Hepatocyte (in vitro differentiated cells): ENCODE measurements around the gene MUSK. TPM values are rescaled to one million over a fixed set of nuclear protein-coding genes. Genes with fewer than 3 reads are reported as not detected.
A peak's percentile ranks its signal among the peaks of the same experiment; 100 is the strongest.

ENCODE experiments used
- DNase-seq: peaks from one replicate; pipeline ENCODE4 v3.0.0-alpha.2; 2016; ENCODE audit warnings: low spot score
- H2AFZ ChIP-seq: fragments of 200-600 bp; sonication (generic); 2 replicates; pipeline ENCODE4 v1.6.0; 2016; ENCODE audit warnings: antibody characterized with exemption, mild to moderate bottlenecking
- H3K27ac ChIP-seq: fragments of 200-600 bp; sonication (generic); 2 replicates; pipeline ENCODE4 v1.5.1; 2016; ENCODE audit warnings: mild to moderate bottlenecking
- H3K27me3 ChIP-seq: fragments of 200-600 bp; sonication (generic); 2 replicates; pipeline ENCODE4 v1.6.1; 2016
- H3K36me3 ChIP-seq: fragments of 200-600 bp; sonication (generic); replicated peaks from 2 replicates; pipeline ENCODE4 v1.5.1; 2016; ENCODE audit warnings: low read depth; ENCODE audit not compliant: insufficient read depth
- H3K4me1 ChIP-seq: fragments of 200-600 bp; sonication (generic); 2 replicates; pipeline ENCODE4 v1.5.1; 2016; ENCODE audit warnings: mild to moderate bottlenecking, moderate library complexity; ENCODE audit not compliant: insufficient read depth
- H3K4me2 ChIP-seq: fragments of 200-600 bp; sonication (generic); 2 replicates; pipeline ENCODE4 v1.6.0; 2016
- H3K4me3 ChIP-seq: fragments of 200-600 bp; sonication (generic); 2 replicates; pipeline ENCODE4 v1.5.1; 2016; ENCODE audit warnings: mild to moderate bottlenecking
- H3K79me2 ChIP-seq: fragments of 200-600 bp; sonication (generic); 2 replicates; pipeline ENCODE4 v1.6.0; 2017; ENCODE audit warnings: mild to moderate bottlenecking
- H3K9me2 ChIP-seq: fragments of 200-600 bp; sonication (generic); replicated peaks from 2 replicates; pipeline ENCODE4 v1.6.0; 2017; ENCODE audit warnings: mild to moderate bottlenecking; ENCODE audit not compliant: insufficient read depth
- H3K9me3 ChIP-seq: fragments of 200-600 bp; sonication (generic); 2 replicates; pipeline ENCODE4 v1.5.1; 2016; ENCODE audit warnings: low read depth, mild to moderate bottlenecking
- H4K20me1 ChIP-seq: fragments of 200-600 bp; sonication (generic); 2 replicates; pipeline ENCODE4 v1.6.0; 2016; ENCODE audit warnings: mild to moderate bottlenecking; ENCODE audit not compliant: insufficient read depth, poor library complexity, severe bottlenecking
- CTCF ChIP-seq: fragments of 200-600 bp; sonication (generic); IDR thresholded peaks from 2 replicates; pipeline ENCODE4 v1.5.1; 2016; ENCODE audit warnings: antibody characterized with exemption, mild to moderate bottlenecking; ENCODE audit not compliant: poor library complexity
- EZH2 ChIP-seq: fragments of 200-600 bp; sonication (generic); IDR thresholded peaks from 2 replicates; pipeline ENCODE4 v1.6.1; 2016; ENCODE audit warnings: antibody characterized with exemption, mild to moderate bottlenecking, borderline replicate concordance
- EZH2phosphoT487 ChIP-seq: fragments of 200-600 bp; sonication (generic); IDR thresholded peaks from one replicate; pipeline ENCODE4 v1.6.1; 2018; ENCODE audit warnings: antibody characterized with exemption, mild to moderate bottlenecking, low read depth, moderate library complexity; ENCODE audit not compliant: unreplicated experiment, severe bottlenecking
- WGBS: methylation state at CpG from one replicate; pipeline ENCODE4 v1.1.6; 2016; ENCODE audit warnings: low lambda C conversion rate; ENCODE audit errors: missing lambda C conversion rate; 5-methylcytosine and 5-hydroxymethylcytosine counted together
- polyA plus RNA-seq: library from polyadenylated mRNA; unstranded; fragments of >200 nt; fragmentation: Nextera tagmentation; extraction: Ambion mirVana; gene quantifications from 2 replicates; pipeline ENCODE4 v1.2.1, GENCODE V29; 2016
- total RNA-seq: library from RNA; depleted of rRNA; stranded (reverse); fragments of >200 nt; gene quantifications from 2 replicates; pipeline ENCODE4 v1.2.3, GENCODE V29; 2014

MUSK gene
- total and polyA plus RNA-seq, 2 experiments from 2014 or later: 0.47 TPM; not detected in 1

- no peaks in the 10 kb centered on the region for H3K36me3 ChIP-seq
- H3K9me2 ChIP-seq: no peaks in the 10 kb centered on the region
- no peak overlapping the region for H3K4me2 ChIP-seq
- H3K27me3 ChIP-seq: no peaks in the 10 kb centered on the region
- H3K79me2 ChIP-seq: no peaks in the 10 kb centered on the region
- no peak for DNase-seq
- peaks cover 2% of the 10 kb centered on the region for H3K4me1 ChIP-seq
- H2AFZ ChIP-seq: no peak overlapping the region
- H3K27ac ChIP-seq: no peak overlapping the region
- H3K9me3 ChIP-seq: no peaks in the 10 kb centered on the region
- H4K20me1 ChIP-seq: no peaks in the 10 kb centered on the region
- no peak overlapping the region for H3K4me3 ChIP-seq
- TF ChIP-seq EZH2phosphoT487: no peak
- TF ChIP-seq EZH2: no peak
- TF ChIP-seq CTCF: no peak
Observed at GRCh38 chr9:110707419-110707818, 38.8 kb downstream of the MUSK start.

GRCh38 chr9:110710420-110710819 lies 41.8 kb downstream of the MUSK start:
- Histone ChIP-seq H3K27ac (no peak overlapping the region), H3K4me2 (no peak overlapping the region), H3K4me1 (peaks cover 2% of the 10 kb centered on the region), H3K9me3 (no peaks in the 10 kb centered on the region), H3K79me2 (no peaks in the 10 kb centered on the region), H3K27me3 (no peaks in the 10 kb centered on the region), H2AFZ (no peak overlapping the region), H3K4me3 (no peak overlapping the region), H4K20me1 (no peaks in the 10 kb centered on the region), H3K36me3 (no peaks in the 10 kb centered on the region), H3K9me2 (no peaks in the 10 kb centered on the region)
- peak; percentile 8 for DNase-seq
- WGBS: 56% methylated on average over 3 of the region's 3 CpGs
- TF ChIP-seq EZH2 (no peak), CTCF (no peak), EZH2phosphoT487 (peak; percentile 76)

GRCh38 chr9:110712955-110713354 lies 44.4 kb downstream of the MUSK start:
- no peaks in the 10 kb centered on the region for H4K20me1 ChIP-seq
- no peak overlapping the region for H3K4me3 ChIP-seq
- no peaks in the 10 kb centered on the region for H3K9me3 ChIP-seq
- no peak overlapping the region for H3K4me2 ChIP-seq
- TF ChIP-seq EZH2phosphoT487: no peak
- no peak for TF ChIP-seq EZH2
- no peak for TF ChIP-seq CTCF
- no peaks in the 10 kb centered on the region for H3K79me2 ChIP-seq
- WGBS: 100% methylated on average over 1 of the region's 1 CpG
- no peak overlapping the region for H2AFZ ChIP-seq
- H3K27ac ChIP-seq: no peak overlapping the region
- H3K9me2 ChIP-seq: no peaks in the 10 kb centered on the region
- peaks cover 2% of the 10 kb centered on the region for H3K4me1 ChIP-seq
- H3K36me3 ChIP-seq: no peaks in the 10 kb centered on the region
- no peak for DNase-seq
- no peaks in the 10 kb centered on the region for H3K27me3 ChIP-seq

GRCh38 chr9:110714314-110714713 lies 45.7 kb downstream of the MUSK start:
- H4K20me1 ChIP-seq: no peaks in the 10 kb centered on the region
- DNase-seq: peak; percentile 18
- H3K4me1 ChIP-seq: peaks cover under 1% of the 10 kb centered on the region
- H2AFZ ChIP-seq: no peak overlapping the region
- WGBS: 9% methylated on average over 3 of the region's 3 CpGs
- H3K4me2 ChIP-seq: peak overlapping the region; percentile 23
- H3K79me2 ChIP-seq: no peaks in the 10 kb centered on the region
- no peaks in the 10 kb centered on the region for H3K27me3 ChIP-seq
- TF ChIP-seq CTCF (no peak), EZH2phosphoT487 (peak; percentile 40), EZH2 (no peak)
- no peaks in the 10 kb centered on the region for H3K9me2 ChIP-seq
- no peak overlapping the region for H3K4me3 ChIP-seq
- H3K36me3 ChIP-seq: no peaks in the 10 kb centered on the region
- no peaks in the 10 kb centered on the region for H3K9me3 ChIP-seq
- H3K27ac ChIP-seq: no peak overlapping the region
